Inflammatory macrophage treated with lipopolysaccharide for 1 hour (primary cell): ENCODE measurements around the gene IFI30.

Experiments used
- DNase-seq, 2 donors: peaks; one replicate each; pipeline ENCODE4 v3.0.0-alpha.2; 2020 to 2022

Gene IFI30

DNA sequence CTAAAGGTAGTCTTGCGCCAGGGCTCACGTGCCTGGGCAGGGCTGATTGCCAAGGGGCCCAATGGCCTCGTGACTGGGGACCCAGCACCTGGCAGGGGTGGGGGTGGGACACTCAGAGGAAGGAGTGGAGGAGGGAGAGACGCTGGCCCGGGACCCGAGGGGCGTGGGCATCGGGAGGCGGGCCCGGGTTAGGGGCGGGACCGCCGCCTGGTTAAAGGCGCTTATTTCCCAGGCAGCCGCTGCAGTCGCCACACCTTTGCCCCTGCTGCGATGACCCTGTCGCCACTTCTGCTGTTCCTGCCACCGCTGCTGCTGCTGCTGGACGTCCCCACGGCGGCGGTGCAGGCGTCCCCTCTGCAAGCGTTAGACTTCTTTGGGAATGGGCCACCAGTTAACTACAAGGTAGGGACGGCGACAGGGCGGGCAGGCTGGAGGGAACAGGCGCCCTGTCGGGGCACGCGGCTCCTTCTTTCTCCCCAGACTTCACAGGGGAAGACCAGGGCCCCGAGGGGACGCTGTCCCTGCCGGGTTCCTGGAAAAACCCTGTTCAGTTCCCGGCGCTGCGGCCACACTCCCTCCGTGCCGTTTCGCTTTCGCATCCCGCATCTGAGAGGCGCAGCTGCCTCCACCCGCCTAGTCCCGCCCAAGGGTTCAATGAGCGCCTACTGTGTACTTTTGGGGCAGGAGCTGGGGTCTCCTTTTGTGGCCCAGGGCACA lies at the start of gene IFI30:
Gene IFI30 (plus strand): TSS at position 242 of the 717 bp plus-strand sequence. CDS start 29 bp downstream, at position 271.
- DNase-seq: peak; percentile 77 to 83

DNA sequence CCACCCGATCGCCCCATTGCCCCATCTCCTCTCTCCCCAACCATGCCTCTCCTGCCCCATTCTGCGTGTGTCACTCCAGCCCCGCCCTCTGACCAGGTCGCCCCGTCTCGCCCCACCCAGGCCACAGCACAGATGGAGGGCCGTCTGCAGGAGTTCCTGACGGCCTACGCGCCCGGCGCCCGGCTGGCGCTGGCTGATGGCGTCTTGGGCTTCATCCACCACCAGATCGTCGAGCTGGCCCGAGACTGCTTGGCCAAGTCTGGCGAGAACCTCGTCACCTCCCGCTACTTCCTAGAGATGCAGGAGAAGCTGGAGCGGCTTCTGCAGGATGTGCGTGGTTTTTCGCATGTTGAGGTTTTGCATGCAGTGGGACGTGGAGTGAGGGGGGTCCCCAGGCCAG lies 49.8 kb upstream of the IFI30 start:
- no peak for DNase-seq

DNA sequence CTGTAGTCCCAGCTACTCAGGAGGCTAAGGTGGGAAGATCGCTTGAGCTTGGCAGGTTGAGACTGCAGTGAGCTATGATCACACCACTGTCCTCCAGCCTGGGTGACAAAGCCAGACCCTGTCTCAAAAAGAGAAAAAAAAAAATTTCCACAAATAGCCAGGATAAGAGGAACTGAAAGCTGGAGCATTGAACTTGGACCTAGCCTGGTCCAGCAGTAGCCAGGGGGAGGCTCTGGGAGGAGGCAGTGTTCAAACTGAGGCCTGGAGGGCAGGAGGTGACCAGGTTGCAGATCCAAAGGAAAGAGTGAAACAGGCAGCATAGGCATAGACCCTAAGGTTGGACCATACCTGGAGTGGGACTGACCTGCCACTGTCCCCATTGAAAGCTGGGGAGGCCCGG lies 47.5 kb upstream of the IFI30 start:
- peak in 1 of 2 donors; percentile 26 for DNase-seq

DNA sequence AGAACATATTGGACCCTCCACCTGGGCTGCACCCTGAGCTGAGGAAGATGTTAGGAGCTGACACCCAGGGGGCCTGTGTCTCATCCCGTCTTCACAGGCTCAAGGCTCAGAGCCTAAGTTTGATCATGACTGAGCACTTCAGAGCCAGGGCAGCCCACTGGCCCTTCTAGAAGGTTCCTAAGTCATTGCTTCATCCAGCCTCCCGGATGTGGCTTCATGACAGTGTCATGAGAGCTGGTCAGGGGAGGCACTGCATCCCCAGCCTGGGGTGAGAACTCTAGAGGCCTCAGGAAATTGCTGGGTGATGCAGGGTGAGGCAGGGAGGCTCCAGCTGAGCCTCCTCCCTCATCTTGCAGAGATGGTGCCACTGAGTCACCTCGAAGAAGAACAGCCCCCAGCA lies 45.6 kb upstream of the IFI30 start:
- DNase-seq: peak in 1 of 2 donors; percentile 20

DNA sequence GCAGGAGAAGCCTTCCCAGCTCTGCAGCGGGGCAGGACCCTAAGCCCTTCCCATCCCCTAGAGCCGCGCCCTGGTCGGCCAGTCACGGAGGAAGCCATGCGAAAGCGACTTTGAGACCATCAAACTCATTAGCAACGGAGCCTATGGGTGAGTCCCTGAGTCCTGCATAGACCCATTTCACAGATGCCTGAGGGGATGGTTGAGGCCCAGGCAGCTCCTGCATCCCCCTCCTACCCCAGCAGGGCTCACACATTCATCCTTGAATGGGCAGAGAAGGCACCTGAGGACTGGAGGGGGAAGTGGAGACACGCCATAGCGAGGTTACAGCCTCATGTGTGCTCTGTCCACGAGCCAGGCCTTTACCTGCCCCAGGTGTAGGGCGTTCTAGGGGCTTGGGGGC lies 44.8 kb upstream of the IFI30 start:
- DNase-seq: no peak

DNA sequence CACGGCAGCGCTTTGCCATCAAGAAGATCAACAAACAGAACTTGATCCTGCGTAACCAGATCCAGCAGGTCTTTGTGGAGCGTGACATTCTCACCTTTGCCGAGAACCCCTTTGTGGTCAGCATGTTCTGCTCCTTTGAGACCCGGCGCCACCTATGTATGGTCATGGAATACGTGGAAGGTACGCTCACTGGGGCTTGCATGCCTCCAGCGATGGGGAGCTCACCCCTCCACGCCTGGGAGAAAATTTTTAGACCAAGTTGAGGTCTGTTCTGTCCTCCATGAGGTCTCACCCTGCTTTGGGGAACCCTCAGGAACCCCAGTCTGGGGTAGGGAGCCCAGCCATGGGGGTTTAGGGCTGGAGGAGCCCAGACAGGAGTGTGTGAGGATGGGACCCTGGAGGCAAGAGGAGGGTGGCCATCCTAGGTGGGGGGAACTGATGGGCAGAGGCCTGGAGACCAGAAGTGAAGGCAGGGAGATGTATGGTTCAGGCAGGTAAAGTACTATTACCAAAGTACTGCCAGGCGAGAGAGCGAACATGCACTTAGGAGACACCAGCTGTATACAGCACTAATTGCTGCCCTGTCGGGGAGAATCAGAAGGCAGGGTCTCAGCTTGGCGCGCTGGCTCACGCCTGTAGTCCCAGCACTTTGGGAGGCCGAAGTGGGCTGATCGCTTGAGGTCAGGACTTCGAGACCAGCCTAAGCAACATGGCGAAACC lies 42.9 kb upstream of the IFI30 start:
- no peak for DNase-seq

DNA sequence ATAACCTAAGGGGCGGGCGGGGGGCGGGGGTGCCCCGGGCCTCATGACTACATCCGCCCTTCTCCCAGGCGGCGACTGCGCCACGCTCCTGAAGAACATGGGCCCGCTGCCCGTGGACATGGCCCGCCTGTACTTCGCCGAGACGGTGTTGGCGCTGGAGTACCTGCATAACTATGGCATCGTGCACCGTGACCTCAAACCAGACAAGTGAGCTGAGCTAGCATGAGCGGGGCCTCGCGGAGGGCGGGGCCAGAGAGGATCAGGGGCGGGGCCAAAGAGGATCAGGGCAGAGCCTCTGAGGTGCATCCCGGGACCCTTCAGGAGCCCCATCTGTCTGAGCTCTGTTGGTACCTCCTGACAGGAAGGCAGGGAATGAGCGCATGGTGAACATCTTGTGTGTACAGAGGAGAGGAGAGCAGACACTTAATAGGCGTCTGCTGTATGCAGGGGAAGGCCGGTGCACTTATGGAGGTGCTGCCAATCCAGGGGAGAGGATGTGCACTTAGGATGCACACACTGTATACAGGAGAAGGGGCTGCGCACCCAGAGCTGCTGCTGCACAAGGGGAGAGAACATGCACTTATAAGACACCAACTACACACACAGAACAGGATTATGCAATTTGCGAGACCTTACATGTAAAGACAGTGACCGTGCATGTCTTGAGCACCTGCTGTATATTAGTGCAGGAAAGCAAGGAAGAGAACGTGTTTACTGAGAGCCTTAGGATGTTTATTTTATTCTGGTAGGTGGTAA lies 41.6 kb upstream of the IFI30 start:
- DNase-seq: no peak

DNA sequence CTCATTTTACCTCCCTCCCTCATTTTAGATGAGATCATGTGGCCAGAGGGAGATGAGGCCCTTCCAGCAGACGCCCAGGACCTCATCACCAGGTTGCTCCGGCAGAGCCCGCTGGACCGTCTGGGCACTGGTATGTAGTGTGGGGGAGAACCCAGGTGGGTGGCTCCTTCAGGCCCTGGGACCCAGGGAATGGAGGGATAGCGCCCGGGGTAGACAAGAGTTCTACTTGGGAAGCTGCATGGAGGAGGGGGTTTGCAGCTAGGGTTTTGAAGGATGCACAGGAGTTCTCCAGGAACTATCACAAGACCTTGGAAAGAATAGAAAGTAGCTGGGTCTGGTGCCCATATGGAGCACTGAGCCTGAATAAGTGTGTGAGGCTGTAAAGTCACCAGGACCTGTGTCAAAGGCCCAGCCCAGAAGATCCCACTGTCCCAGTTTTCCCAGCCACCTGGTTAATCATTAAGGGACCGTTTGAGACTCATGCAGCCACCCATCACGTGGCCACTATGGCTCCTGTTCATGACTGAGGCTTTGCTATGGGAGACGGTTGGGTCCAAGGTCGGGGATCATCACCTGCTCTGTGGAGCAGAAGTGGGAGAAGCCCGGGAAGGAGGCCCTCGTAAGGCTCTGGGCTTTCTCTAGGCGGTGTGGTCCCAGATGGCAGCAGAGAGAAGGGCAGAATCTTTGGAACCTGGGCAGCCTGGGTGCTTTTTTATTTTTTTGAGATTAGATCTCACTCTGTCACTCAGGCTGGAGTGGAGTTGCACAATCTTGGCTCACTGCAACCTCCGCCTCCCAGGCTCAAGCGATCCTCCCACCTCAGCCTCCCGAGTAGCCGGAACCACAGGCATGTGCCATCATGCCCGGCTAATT lies 37.7 kb upstream of the IFI30 start:
- no peak for DNase-seq

DNA sequence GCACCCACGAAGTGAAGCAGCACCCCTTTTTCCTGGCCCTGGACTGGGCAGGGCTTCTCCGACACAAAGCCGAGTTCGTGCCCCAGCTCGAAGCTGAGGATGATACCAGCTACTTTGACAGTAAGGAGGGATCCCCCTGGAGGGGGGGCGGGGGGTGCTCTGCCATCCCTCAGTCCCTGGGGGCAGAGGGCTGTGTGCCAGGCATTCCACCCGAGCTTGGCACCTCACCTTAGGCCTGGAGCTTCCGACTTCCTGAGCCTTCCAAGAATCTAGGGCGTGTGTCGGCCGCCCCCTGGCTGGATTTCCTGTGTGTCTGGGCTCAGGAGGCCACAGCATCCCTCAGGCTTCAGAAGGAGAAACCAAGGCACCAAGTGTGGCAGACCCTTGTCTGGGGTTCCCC lies 36.4 kb upstream of the IFI30 start:
- no peak for DNase-seq

DNA sequence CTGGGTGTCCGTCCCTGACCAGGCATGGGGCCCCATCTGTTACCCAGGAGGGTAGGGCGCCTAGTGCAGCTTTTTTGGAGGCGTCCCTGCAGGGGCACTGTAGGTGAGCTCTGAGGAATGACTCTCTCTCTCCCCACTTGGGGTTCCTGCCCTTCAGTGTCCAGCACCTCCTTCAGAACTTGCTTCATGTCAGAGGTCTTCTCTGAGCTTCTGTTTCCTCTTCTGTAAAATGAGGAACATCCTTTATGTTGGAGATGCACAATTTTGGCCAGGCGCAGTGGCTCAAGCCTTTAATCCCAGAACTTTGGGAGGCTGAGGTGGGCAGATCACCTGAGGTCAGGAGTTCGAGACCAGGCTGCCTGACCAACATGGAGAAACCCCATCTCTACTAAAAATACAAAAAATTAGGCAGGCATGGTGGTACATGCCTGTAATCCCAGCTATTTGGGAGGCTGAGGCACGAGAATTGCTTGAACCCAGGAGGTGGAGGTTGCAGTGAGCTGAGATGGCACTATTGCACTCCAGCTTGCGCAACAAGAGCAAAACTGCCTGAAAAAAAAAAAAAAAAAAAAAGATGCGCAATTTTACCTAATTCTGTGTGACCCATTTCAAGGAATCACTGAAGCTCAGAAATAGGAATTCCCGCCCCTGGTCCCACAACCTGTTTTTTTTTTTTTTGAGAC lies 35.8 kb upstream of the IFI30 start:
- peak in 1 of 2 donors; percentile 42 for DNase-seq

DNA sequence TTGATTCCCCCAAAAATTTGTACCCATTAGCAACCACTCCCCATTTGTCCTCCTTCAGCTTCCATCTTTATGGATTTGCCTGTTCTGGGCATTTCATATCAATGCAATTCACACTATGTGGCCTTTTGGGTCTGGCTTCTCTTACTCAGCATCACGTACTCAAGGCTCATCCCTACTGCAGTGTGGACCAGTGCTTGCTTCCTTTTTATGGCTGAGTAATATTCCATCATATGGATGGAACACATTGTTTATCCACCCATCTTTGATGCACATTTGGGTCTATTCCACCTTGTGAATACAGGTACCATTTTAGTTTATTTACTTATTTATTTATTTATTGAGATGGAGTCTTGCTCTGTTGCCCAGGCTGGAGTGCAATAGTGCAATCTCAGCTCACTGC lies 33.1 kb upstream of the IFI30 start:
- no peak for DNase-seq

DNA sequence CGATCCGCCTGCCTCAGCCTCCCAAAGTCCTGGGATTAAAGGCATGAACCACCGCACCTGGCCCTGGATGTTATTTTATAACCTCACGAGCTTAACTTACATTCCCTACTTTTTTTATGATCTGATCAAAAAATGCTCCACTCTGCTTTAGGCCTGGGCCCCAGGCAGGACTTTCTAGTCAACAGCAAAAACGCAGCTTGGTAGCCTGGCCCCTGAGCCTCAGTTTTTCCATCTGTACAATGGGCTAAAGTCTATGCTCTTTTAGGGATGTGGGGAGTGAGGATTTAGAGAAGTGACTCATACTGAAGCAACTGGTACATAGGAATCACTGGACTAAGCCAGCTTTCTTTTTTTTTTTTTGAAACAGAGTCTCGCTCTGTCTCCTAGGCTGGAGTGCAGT lies 32.6 kb upstream of the IFI30 start:
- no peak for DNase-seq

DNA sequence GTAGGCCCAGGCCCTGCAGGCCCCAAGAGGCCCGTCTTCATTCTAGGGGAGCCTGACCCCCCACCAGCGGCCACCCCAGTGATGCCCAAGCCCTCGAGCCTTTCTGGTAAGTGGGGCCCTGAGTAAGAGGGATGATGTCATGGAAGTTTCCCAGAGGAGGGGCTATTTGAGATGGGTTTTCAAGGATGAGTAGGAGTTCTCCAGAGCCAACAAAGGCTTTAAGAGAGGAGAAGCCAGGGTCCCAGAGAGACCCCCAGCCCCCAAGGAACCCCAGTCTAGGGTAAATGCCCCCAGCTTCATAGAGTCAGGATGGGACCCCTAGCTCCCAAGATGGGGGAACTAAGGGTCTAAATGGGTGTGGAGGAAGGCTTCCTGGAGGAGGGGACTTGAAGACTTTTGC lies 29.7 kb upstream of the IFI30 start:
- DNase-seq: no peak

DNA sequence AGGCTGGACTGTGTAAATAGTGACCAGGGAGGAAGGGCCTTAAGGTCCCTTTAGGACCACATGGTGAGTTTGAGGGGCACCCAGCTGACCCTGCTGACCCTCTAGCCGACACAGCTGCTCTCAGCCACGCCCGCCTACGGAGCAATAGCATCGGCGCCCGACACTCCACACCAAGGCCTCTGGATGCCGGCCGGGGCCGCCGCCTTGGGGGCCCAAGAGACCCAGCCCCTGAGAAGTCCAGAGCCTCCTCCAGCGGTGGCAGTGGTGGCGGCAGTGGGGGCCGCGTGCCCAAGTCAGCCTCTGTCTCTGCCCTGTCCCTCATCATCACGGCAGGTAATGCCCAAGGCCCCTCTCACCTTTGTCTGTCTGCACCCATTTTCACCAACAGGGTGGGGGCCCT lies 29.3 kb upstream of the IFI30 start:
- no peak for DNase-seq

DNA sequence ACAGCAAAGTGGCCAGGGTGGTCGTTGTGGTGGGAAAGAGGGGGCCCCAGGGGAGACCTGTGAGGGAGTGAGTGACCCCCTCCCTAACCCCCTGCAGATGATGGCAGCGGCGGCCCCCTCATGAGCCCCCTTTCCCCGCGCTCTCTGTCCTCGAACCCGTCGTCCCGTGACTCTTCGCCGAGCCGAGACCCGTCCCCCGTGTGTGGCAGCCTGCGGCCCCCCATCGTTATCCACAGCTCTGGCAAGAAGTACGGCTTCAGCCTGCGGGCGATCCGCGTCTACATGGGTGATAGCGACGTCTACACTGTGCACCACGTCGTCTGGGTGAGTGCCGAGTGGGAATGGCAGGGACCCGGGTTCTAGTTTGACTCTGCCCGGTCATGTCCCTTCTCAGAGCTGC lies 28.7 kb upstream of the IFI30 start:
- DNase-seq: no peak

DNA sequence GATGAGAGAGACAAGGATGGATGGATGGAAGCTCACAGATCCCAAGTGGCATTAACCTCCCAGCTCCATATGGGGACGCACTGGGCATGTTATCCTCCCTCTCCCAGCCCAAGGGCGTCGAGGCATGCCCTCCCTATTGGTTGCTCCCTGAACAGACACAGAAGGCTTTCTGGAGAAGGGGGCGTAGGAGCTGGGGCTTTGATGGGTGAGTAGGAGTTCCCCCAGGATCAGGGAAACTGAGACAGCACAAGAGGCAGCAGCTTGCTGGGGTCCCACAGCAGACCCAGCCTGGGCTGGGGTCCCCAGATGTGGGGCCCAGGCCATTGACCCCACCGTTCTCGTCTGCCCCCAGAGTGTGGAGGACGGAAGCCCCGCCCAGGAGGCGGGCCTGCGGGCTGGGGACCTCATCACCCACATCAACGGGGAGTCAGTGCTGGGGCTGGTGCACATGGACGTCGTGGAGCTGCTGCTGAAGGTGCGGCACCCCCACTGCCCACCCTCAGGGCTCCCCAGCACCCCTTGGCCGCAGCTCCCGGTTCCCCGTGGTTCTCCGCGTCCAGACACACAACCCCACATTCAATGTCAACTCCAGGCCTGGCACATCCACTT lies 28.1 kb upstream of the IFI30 start:
- no peak for DNase-seq

DNA sequence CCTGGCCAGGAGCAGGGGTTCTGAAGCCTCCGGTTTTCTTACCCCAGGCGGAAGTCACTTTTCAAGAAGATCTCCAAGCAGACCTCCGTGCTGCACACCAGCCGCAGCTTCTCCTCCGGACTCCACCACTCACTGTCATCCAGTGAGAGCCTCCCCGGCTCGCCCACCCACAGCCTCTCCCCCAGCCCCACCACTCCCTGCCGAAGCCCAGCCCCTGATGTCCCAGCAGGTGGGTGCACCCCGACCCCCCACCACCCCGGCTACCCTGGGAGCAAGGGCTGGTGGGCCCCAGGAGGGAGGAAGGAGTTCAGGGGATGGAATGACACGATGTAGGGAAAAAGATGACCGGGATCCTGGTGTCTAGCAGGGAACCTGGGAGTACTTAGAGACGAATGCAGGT lies 26.2 kb upstream of the IFI30 start:
- no peak for DNase-seq

DNA sequence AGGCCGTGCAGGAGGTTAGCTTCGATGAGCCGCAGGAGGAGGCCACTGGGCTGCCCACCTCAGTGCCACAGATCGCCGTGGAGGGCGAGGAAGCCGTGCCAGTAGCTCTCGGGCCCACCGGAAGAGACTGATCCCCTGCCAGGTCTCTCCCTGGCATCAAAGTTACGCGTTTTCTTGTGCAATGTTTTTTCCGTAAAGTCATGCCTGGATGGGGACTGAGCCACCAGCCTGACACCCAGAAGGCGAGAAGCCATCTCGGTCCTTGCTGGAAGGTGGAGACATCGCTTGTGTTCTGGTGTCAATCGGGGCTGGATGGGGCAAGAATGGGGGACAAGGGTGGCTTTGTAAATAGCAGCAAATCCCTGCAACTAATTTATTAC lies 24.0 kb upstream of the IFI30 start:
- DNase-seq: no peak

DNA sequence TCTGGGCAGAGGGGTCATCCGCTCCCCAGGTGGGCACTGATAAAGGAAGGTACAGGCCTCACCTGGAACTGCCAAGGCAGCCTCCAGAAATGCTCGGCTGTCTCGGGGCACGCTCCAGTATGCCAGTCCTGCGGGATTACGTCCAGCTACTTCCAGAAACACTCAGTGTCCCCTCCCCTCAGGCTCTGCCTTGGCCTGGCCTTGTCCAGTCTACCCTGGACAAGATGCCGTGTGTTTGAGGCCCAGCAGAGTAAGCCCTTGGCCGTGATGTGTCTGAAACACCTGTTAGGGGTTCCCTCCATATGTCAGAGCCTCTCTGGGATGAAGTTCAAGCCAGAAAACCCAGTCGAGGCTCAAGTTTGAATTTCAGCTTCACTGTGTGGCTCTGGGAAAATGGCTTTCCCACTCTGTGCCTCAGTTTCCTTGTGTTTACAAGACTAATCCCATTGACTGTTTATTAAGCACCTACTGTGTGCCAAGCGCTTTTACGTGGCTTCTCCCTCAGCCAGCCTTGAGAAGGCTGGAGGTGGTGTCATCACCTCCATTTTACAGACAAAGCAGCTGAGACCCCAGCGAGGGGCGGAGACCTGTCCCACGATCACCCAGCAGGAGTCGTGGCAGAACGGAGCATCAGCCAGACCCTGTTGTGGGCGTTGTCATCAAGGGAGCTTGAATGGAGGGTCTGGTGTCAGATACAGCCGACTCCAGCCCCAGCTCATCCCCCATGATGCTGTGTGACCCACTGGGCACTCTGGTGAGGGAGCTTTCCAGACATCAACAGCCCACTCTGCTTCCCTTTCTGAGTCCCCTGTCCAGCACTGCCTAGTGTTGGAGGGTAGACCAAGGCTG lies 22.6 kb upstream of the IFI30 start:
- DNase-seq: no peak

DNA sequence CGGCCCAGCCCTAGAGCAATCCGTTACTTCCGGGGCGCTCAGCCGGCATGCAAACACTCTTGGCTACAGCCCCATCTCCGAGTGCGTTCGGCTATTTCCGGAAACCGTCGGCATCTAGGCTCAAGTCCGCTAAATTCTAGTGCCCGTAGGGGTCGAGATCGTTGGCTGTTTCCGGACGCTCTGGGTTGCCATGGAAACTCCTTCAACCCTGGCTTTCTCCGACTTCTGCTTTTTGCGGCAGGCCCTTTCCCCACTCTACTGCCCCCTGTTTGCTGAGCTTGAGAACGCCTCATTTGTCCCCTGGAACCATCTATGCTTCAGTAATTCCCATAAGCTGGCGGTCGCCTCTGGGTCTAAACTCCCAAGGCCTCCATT lies 21.2 kb upstream of the IFI30 start:
- DNase-seq: peak; percentile 98 to 100
